HG02840 (cell line): ENCODE measurements around the gene RIMBP2.
"Not testable (repeated sequence)": the region's sequence is repeated elsewhere in the genome, so short reads cannot be mapped to it uniquely, and the experiment has no call there.

Experiments
- ATAC-seq: cut with Tn5 transposase; IDR thresholded peaks from one replicate; pipeline ENCODE4 v1.9.1; 2021; ENCODE audit warnings: mild to moderate bottlenecking, moderate library complexity, moderate number of reproducible peaks; ENCODE audit not compliant: unreplicated experiment, low FRiP score

Gene RIMBP2

GRCh38 chr12:130742112-130742511 is 26.0 kb upstream of the RIMBP2 start:
- ATAC-seq, result no peak

- no peak for ATAC-seq
Measured at GRCh38 chr12:130739571-130739970, 23.5 kb upstream of the RIMBP2 start.

- ATAC-seq, result not testable (repeated sequence)
Measured at GRCh38 chr12:130738403-130738802, 22.3 kb upstream of the RIMBP2 start.

GRCh38 chr12:130737731-130738130 is 21.6 kb upstream of the RIMBP2 start:
- no peak for ATAC-seq

GRCh38 chr12:130729344-130729743 is 13.2 kb upstream of the RIMBP2 start:
- ATAC-seq, result no peak

- ATAC-seq, result no peak
Measured at GRCh38 chr12:130728158-130729058, 12.3 kb upstream of the RIMBP2 start.

GRCh38 chr12:130719263-130719859 is 3.3 kb upstream of the RIMBP2 start:
- no peak for ATAC-seq

- no peak for ATAC-seq
Measured at GRCh38 chr12:130717752-130718151, 1.7 kb upstream of the RIMBP2 start.

GRCh38 chr12:130716969-130717366 is 869 bp upstream of the RIMBP2 start:
- ATAC-seq, result no peak

GRCh38 chr12:130715150-130715997 is 725 bp downstream of the RIMBP2 start:
- ATAC-seq, result no peak

GRCh38 chr12:130714591-130715149 is 1.4 kb downstream of the RIMBP2 start:
- no peak for ATAC-seq

GRCh38 chr12:130714091-130714590 is 2.0 kb downstream of the RIMBP2 start:
- ATAC-seq, result no peak

- no peak for ATAC-seq
Measured at GRCh38 chr12:130713581-130713991, 2.5 kb downstream of the RIMBP2 start.

- ATAC-seq, result no peak
Measured at GRCh38 chr12:130712346-130713065, 3.6 kb downstream of the RIMBP2 start.

- no peak for ATAC-seq
Measured at GRCh38 chr12:130711756-130712155, 4.3 kb downstream of the RIMBP2 start.

- ATAC-seq, result no peak
Measured at GRCh38 chr12:130710733-130711080, 5.4 kb downstream of the RIMBP2 start.

GRCh38 chr12:130709971-130710732 is 5.9 kb downstream of the RIMBP2 start:
- ATAC-seq, result no peak

GRCh38 chr12:130709151-130709970 is 6.7 kb downstream of the RIMBP2 start:
- no peak for ATAC-seq
